RWPE1 (cell line): ENCODE results near the gene AP3S1.

Source experiments
- CTCF ChIA-PET: fragments of 350-600 bp; sonication (Branson Sonifier 250); formaldehyde crosslinking; extraction: SDS; loops from one replicate; lab custom pipeline; 2021; lab: Yijun Ruan, JAX
- POLR2A ChIA-PET: fragments of 400-600 bp; formaldehyde crosslinking; extraction: SDS; loops from one replicate; lab custom pipeline; 2020; ENCODE audit warnings: antibody characterized with exemption; ENCODE audit not compliant: low non-redundant PET; lab: Yijun Ruan, JAX
- DNase-seq: peaks from one replicate; pipeline ENCODE4 v3.0.0; 2012; ENCODE audit warnings: low spot score
- H3K27ac ChIP-seq: fragments of 450-650 bp; 2 replicates; pipeline ENCODE4 v1.5.1; 2017
- CTCF ChIP-seq: fragments of 450-650 bp; conservative IDR thresholded peaks from 2 replicates; pipeline ENCODE4 v1.5.1; 2017; ENCODE audit warnings: low read depth, mild to moderate bottlenecking

Gene AP3S1

GRCh38 chr5:115812372-115812771, 29.4 kb upstream of the AP3S1 start:
- POLR2A ChIA-PET: no interaction called here
- no peak overlapping the region for H3K27ac ChIP-seq
- TF ChIP-seq CTCF: no peak

GRCh38 chr5:115813719-115814118, 28.0 kb upstream of the AP3S1 start:
- POLR2A ChIA-PET: no interaction called here
- DNase-seq: no peak
- CTCF ChIA-PET: no interaction called here
- H3K27ac ChIP-seq: no peak overlapping the region
- no peak for TF ChIP-seq CTCF

More at GRCh38 chr5:115812372-115812771, 29.4 kb upstream of the AP3S1 start:
- CTCF ChIA-PET: interaction anchor here (0.7 kb wide), 1 partner anchor 151 kb away, joined by 3 read pairs; no protein-coding TSS in a partner anchor
- DNase-seq: no peak

- CTCF ChIA-PET: interaction anchor here (0.8 kb wide), 1 partner anchor 11 kb away, joined by 3 read pairs; no protein-coding TSS in a partner anchor
- no peak for DNase-seq
- no peak overlapping the region for H3K27ac ChIP-seq
- POLR2A ChIA-PET: no interaction called here
- no peak for TF ChIP-seq CTCF
Measured at GRCh38 chr5:115815006-115815692, 26.6 kb upstream of the AP3S1 start.

- ChIA-PET POLR2A (no interaction called here), CTCF (interaction anchor here (0.6 kb wide), 1 partner anchor 12 kb away, joined by 3 read pairs; no protein-coding TSS in a partner anchor)
- DNase-seq: no peak
- H3K27ac ChIP-seq: no peak overlapping the region
- no peak for TF ChIP-seq CTCF
Measured at GRCh38 chr5:115815693-115816225, 26.0 kb upstream of the AP3S1 start.

GRCh38 chr5:115816226-115817081, 25.3 kb upstream of the AP3S1 start, which contains the start of gene CDO1:
TSS of gene CDO1 (minus strand) at chr5:115816659. CDS start at chr5:115816397, 262 bp downstream.
- ChIA-PET CTCF (interaction anchor here (0.6 kb wide), 1 partner anchor 13 kb away, joined by 3 read pairs; no protein-coding TSS in a partner anchor), POLR2A (no interaction called here)
- H3K27ac ChIP-seq: no peak within 1 kb of the TSS
- TF ChIP-seq CTCF: no peak
- DNase-seq: no peak

- no peak for TF ChIP-seq CTCF
- DNase-seq: no peak
- CTCF ChIA-PET: no interaction called here
- H3K27ac ChIP-seq: no peak overlapping the region
- POLR2A ChIA-PET: no interaction called here
Measured at GRCh38 chr5:115817386-115817785, 24.3 kb upstream of the AP3S1 start.
